ENCODE data around the gene RELN.

RELN gene

DNA sequence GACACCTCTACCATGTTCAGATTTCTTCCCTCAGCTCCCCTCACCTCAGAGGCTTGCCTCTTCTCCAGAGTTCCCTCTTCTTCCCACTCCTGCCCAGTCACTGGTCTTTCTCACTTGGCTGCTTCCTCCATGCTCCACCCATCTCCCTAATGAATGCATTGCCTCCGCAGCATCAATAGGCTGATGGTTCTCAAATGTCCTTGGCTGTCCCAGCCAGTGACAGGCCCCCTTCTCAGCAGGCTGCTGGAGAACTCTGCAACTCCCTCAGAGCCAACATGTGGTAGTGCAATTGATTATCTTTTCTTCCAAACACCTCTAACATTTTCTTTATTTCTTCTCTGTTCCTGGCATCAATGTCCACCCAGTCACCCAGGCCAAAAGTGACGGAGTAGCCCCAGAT lies 218.2 kb downstream of the RELN start:
- H3K4me3 ChIP-seq (ENCODE audit: low read length): no peak overlapping the region
- DNase-seq (ENCODE audit: low read depth, low spot score): no peak

DNA sequence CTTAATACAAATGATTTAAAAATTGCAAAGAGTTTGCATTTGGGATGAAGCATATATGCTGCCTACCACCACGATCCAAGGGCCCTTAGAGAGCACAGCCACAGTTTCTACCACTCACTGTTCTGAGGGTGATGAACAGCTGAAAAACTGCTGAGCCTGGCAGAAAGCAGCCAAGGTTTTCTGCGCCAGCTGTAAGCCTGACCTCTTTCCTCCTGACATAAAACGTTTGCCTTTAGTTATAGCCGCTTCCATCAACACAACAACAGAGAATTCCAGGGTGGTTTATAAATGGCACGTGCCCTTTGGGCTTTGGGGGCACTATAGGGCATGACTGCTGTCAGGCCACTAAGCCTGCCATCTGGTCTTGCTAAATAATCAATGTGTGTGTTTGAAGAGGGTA lies 222.8 kb downstream of the RELN start:
- DNase-seq (ENCODE audit: low read depth, low spot score): no peak
- H3K4me3 ChIP-seq (ENCODE audit: low read length): no peak overlapping the region

DNA sequence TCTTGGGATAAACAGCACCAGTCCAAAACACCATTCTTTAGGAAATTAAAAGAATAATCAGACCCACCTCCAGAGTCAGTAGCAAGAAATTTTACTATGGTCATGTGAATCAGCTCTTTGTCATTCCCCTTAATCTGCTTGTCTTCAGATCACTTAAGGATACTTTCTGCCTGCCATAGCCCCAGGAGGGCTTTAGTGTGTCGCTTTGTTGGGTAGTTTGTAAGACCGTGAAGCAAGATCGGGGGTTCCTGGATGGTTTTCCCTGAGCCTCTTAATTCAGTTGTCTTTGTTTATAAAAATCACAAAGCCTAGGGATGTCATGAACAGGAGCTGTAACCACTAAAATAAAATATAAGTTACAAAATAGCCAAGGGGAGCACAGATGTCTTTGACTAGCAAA lies 223.6 kb downstream of the RELN start:
- H3K4me3 ChIP-seq (ENCODE audit: low read length): no peak overlapping the region
- DNase-seq (ENCODE audit: low read depth, low spot score): no peak

DNA sequence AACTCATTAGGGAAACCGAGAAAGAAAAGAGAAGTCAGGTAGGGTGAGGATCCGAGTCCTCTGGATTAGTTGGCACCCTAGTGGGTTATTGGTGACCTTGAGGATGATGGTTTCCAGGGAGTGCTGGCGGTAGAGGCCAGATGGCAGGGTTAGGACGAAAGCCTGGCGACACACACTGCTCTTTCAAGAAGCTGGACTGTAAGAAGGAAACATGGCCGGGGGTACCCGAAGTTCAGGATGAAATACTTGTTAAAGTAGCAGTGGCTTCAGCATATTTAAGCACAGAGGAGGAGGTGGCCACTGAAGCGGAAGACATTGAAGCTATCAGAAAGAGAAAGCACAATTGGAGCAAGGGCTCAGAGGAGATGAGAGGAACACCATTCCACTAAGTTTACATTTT lies 224.6 kb downstream of the RELN start:
- no peak overlapping the region for H3K4me3 ChIP-seq (ENCODE audit: low read length)

DNA sequence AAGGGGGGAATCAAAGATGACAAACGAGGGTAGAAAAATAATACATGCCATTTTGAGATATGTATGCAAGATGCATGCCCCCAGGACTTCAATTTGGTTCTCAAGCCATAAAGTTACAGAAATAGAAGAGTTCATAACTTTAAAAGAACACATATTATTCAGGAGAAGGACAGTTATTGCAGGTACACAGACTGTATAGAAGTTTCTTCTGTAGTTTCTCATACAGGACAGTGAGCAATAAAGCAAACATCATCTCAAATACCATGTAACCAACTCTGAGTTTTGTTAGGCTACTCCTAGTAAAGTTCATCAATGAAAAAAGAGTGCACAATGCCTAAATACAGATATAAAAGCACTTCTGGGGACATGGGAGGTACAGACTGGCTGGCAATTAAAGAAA lies 226.6 kb downstream of the RELN start:
- DNase-seq (ENCODE audit: low read depth, low spot score): no peak
- no peak overlapping the region for H3K4me3 ChIP-seq (ENCODE audit: low read length)

More for the DNA sequence above, 224.6 kb downstream of the RELN start:
- no peak for DNase-seq (ENCODE audit: low read depth, low spot score)

DNA sequence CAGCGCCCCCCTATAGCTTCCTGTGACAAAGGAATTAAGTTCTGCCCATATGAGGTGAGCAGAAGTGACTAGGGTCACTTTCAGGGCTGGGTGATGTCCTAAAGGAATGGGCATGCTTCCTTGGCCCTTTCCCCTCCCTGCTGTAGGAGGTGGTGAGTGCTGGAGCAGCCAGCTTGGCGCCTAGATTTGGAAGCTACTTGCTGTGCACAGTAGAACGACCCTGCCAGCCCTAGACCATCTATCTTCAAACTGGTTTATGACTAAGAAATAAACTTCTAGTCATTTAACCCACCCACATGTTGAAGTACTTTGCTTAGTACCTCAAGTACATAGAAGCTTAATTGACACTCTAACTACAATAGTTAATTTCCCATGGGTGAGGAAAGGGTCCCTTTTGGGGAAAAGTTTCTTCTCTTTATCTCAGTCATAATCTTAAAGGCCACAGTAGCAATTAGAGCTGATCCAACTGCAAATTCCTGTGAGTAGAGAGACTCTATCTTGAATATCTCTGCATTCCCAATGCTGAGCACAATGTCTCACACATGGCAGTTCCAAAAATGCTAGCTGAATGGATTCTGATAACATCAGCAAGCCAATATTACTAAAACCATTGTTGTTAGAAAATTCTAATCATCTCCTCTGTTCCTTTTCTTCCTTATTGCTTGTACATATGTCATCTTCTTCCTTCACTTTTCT lies 227.2 kb downstream of the RELN start:
- DNase-seq (ENCODE audit: low read depth, low spot score): no peak
- H3K4me3 ChIP-seq (ENCODE audit: low read length): no peak overlapping the region

DNA sequence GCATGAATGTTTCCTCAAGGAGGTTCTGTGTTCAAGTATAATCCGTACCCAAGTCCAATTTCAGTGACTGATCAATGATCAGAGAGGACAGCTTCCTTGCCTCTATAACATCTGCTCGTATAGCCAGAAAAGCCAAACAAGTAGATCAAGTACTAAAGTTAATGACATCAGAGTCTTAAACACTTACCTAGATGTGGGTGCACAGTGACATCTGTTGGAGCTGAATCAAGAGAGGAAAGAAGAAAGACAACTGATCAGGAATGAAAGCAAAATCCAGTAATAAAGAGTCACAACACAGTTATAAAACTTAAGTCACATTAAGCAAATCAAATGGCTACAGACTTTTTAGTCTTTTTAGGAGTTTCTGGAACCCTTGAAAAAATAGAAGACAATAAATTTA lies 236.5 kb downstream of the RELN start:
- no peak overlapping the region for H3K4me3 ChIP-seq (ENCODE audit: low read length)
- DNase-seq (ENCODE audit: low read depth, low spot score): no peak

DNA sequence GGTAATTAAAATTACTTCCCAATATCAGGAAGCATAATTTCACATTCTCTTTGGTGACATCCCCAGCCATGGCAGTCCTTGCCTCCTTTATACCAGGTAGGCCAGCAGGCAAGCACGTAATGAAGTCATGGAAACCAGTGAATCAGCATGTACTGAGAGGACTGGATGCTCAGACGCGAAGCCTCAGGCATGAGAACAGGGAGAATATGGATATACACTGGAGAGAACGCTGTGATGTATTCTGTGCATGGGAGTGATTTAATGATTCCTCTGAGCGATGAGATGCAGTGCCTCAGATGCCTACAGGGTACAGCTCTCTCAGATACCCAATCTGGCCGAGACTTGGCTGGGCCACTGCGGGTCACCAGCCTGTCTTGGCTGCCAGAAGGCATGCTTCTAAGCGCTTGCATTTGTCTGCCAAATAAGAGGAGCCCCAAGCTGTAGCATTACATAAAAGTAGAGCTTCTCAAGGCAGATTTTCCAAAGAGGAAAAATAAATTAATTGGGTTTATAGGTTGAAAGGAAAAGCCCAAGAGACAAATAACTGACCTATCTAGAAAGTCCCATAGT lies 238.1 kb downstream of the RELN start:
- DNase-seq (ENCODE audit: low read depth, low spot score): no peak
- H3K4me3 ChIP-seq (ENCODE audit: low read length): no peak overlapping the region

DNA sequence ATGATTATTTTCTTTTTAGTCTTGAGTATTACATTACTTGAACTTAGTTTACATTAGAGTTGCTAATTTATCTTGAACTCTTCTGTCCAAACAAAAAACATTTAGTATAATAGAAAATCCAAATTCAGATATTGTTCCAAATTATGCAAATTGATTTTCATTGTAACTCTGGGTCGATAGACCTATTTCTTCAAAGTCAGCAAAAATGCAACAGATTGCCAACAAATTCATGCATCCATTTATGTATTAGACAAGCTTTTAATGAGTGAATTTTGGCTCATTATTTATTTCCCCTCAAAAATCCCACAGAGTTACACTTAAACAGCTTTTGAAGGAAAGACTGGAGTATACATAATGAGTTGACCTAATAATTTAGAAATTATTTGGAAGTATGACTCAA lies 240.8 kb downstream of the RELN start:
- no peak overlapping the region for H3K4me3 ChIP-seq (ENCODE audit: low read length)
- DNase-seq (ENCODE audit: low read depth, low spot score): no peak

DNA sequence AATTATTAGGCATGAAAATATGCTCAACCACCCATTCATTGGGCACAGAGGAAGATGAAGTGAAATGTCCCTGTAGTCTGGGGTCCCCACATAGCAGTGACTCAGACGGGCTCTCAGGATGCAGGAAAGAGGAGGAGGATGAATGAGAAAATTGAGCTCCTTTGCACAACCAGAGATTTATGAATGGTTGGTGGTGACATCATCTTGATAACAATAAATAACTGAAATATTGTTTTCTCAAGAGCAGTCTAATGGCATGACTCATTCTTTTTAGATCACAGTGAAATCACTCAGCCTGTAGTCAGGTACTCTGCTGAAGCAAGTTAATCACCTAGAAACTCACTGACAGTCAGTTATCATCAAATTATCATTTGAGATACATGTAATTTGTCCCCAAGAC lies 254.1 kb downstream of the RELN start:
- DNase-seq (ENCODE audit: low read depth, low spot score): no peak
- no peak overlapping the region for H3K4me3 ChIP-seq (ENCODE audit: low read length)

DNA sequence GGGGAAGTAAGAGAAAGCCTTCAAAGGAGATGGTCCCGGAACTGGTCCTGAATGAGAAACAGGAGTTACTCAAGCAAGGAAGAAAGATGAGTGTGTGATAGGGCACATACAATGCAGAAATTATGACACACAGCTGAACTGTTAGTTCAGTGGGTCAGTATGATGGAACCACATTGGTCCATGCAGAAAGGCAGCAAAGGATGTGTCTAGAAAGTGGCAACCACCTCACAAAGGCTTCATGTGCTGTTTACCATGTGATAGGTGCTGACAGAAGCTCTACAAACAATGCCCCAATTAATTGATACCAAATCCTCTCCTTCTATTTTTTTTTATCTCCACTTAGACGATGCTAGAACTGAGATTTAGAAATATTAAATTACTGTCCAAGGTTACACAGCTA lies 258.3 kb downstream of the RELN start:
- no peak for DNase-seq (ENCODE audit: low read depth, low spot score)
- H3K4me3 ChIP-seq (ENCODE audit: low read length): no peak overlapping the region

DNA sequence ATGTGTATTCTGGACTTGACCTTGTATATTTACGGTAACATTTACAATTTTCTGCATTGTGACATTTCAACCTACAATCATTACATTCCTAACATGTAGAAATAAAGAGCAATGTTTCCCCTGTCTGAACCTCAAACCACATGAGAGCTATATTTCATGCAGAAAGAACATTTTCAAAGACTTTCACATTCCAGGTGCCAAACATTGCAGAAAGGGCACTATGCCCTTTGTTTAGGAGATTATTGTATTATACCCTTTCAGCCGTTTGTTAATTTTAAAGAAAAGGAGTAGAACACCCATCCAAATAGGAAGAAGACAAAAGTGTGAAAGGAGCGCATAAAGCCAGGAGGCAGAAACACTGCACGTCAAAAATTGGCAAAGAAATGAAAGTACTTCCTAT lies 260.4 kb downstream of the RELN start:
- peak; percentile 8 for DNase-seq (ENCODE audit: low read depth, low spot score)
- H3K4me3 ChIP-seq (ENCODE audit: low read length): no peak overlapping the region

DNA sequence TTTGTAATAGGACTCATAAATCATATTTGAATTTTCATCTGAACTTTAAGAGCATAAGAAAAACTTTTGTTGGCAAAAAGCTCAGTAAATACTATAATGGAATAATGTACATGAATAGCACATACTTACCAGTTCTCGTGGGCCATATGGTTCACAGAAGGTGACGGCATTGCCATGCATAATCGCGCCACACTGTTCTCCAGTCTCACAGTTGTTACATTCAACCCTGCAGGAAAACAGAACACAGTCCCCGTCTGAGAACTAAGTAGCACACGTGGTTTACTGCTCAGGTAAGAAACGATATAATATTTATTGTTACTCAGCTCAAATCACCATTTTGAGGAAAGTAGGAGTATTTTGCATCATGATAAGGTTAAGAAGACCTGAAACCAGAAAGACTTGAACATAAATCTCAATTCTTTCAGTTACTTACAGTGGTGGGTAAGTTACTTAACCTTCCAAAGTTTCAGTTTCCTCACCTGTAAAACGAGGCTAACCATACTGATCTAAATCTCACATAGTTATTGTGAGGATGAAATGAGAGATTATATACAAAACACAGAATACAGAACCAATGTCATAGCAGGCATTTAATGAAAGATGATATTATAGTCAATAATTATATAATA lies 261.4 kb downstream of the RELN start:
- no peak overlapping the region for H3K4me3 ChIP-seq (ENCODE audit: low read length)
- no peak for DNase-seq (ENCODE audit: low read depth, low spot score)

DNA sequence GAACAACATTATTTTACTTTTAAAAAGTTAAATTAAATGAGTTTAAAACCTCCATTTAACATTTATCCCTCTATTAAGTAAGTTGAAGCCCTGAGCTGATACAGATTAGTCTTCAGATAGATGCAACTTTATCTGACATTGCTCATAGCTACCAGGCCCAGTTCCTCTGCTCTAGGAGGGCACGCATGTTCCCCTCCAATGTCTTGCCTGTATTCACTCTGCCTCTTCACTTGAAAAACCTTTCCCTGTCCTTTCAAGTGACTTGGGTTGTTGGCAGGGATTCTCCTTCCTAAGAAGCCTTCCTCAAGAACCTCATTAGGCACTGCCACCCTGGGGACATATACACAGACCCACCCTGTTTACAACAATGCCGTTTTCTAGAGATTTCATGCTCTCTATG lies 270.4 kb downstream of the RELN start:
- no peak overlapping the region for H3K4me3 ChIP-seq (ENCODE audit: low read length)
- DNase-seq (ENCODE audit: low read depth, low spot score): no peak

DNA sequence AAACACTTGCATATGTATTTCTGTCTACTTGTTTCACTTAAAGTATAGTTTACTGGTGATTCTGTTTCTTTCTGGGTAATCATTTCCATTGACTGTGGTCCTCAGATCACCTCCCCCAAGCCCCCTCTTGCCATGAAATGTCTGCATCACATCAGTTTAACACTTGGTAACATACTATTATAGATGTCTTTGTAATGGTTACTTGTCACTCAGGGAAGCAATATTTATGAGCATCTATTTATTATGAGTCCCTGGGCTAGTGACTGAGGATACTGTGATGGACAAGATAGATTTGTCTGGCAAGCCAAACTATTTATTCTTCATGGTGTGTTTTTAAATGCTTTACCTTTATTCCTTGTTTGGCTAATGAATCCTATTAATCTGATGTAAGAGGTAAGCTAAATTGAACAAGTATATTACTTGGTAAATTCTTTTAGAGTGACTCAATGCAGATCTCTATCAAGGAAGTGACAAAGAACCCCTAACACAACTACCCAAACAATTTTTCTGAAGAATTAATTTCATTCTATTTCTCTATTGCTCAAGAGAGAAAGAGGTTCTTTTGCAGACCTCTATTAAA lies 270.9 kb downstream of the RELN start:
- no peak overlapping the region for H3K4me3 ChIP-seq (ENCODE audit: low read length)
- DNase-seq (ENCODE audit: low read depth, low spot score): no peak

DNA sequence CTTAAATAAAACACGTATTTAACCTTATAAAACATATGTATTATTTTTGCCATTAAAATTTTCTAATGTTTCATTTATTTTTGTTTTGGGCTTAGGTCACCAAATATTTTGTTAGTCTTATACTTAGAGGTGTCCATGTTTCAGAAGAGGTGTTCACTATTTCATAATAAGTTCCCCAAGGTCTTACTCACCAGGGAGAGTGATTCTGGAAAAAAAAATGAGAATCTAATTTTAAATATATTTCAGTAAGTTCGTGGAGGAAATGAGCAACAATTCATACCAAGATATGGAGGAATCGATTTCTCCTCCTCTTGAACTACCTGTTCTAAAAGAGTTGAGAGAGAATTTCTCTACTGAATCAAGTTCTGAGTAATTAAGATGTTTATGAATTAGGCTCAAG lies 271.9 kb downstream of the RELN start:
- no peak for DNase-seq (ENCODE audit: low read depth, low spot score)
- H3K4me3 ChIP-seq (ENCODE audit: low read length): no peak overlapping the region

DNA sequence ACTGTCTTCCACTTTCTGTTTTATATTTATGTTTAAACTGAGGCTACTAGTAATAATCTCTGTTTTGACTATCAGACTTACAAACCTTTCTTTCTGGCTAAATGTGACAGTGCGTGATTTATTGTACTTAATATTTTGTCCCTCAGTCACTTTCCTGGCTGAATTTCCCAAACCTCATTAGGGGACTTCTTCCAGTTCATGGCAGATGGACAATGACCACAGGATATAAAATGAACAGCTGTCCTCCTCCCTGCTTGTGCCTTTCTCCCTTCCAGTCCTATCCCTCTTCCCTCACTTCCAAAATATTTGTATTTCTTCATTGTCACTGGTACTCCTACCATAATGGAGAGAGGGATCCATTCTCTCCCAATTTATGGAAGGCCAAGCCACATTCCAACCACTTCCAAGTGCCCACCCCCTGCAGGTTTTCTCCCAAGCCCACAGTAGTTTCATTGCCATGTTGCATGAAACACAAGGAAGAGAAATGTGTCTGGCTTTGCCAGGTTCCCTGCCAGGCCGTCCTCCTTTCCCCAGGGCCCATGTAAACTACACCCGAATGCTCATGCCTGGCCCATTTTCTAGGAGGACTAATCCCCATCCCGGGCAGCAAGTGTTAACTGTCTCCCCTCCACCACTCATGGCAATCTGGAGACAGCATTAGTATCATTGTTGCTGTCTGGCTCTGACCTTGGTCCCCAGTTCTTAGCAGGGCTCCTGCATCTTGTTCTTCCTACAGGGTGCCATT lies 273.9 kb downstream of the RELN start:
- no peak overlapping the region for H3K4me3 ChIP-seq (ENCODE audit: low read length)
- no peak for DNase-seq (ENCODE audit: low read depth, low spot score)

DNA sequence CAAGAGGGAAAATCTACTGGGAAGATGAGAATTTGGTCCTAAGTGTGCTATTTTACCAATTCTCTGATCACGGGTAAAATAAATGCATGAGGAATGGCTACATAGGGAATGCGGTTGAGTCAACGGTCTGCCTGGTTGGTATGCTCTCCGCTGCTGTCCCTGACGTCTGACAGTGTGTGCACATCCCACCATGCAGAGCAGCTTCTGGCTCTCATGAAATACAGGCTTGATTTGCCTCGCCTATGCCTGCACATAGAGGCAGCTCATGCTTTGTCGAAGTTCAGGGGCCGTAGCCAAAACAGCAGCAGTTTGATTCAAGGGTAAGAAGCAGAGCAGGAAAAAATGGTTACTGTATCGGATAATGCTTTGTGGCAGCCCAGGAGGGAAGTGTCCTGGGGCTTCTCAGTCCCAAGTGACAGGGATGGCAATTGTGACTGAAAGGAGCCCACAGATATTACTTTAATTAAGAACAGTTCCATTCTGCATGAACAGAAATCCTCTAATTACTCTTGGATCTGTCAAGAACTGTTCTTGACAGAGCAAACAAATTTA lies 275.0 kb downstream of the RELN start:
- DNase-seq (ENCODE audit: low read depth, low spot score): no peak
- no peak overlapping the region for H3K4me3 ChIP-seq (ENCODE audit: low read length)

DNA sequence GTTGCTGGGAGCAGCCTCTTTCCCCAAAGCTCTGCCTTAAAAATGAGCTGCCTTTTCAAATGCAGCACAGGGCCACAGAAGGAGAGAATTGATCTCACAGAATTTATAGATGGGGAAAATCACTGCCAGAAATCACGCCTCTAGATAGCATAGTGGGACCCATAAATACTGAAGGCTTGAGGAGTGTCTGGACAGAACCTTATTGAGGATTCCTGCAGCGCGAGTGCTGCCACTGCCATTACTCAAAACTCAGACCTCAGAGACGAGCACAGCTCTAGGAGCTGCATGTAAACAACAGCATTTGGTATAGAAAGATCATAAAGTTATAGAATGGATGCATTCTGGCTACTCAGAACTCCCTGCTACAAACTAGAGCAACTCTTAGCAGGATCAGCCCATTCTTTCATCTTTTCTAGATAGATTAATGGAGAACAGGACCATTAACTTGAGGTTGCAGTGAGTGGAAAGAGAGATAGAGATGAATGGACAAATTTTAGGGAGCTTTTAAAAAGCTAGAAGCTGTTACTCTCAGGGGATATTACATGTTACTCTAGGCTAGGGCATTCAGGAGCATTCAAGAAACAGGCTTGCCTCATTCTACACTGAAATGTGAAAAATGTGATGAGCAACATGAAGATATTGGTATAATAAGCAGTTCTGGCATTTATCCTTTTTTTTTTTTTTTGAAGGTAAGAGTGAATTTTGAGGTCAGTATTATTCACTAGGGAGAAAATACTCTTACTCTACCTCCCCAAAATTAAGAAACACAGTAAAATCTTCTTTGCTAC lies 276.3 kb downstream of the RELN start:
- H3K4me3 ChIP-seq (ENCODE audit: low read length): no peak overlapping the region
- no peak for DNase-seq (ENCODE audit: low read depth, low spot score)
